Panc1 (cell line): ENCODE measurements around the gene GLI3. TPM values are rescaled to one million over a fixed set of nuclear protein-coding genes. Genes with fewer than 3 reads are reported as not detected.

Source experiments
- ATAC-seq: fragments of 200-7000 bp; cut with Tn5 transposase; 2 replicates; pipeline ENCODE4 v1.9.1; 2020; ENCODE audit warnings: mild to moderate bottlenecking, moderate library complexity
- BruUV-seq: library from RNA; stranded (reverse); fragments of 400-500 nt; replicated peaks from 2 replicates; lab custom pipeline; 2021; lab: Mats Ljungman, UMichigan
- CTCF ChIA-PET: fragments of 300-600 bp; sonication (Branson Sonifier 250); formaldehyde crosslinking; loops from one replicate; lab custom pipeline; 2022; ENCODE audit warnings: antibody characterized with exemption; lab: Charles Lee
- POLR2A ChIA-PET: fragments of 300-600 bp; sonication (Branson Sonifier 250); formaldehyde crosslinking; loops from one replicate; lab custom pipeline; 2022; ENCODE audit warnings: antibody characterized with exemption; lab: Charles Lee
- DNase-seq: peaks from one replicate; pipeline ENCODE4 v3.0.0-alpha.2; 2010; ENCODE audit warnings: low read depth, low spot score
- H3K27ac ChIP-seq: 2 replicates; pipeline ENCODE4 v1.5.1; 2011; ENCODE audit warnings: mild to moderate bottlenecking, low read length, inconsistent platforms
- H3K27me3 ChIP-seq: fragments of 200-500 bp; sonication (Bioruptor generic); 2 replicates; pipeline ENCODE4 v1.6.0; 2014; ENCODE audit warnings: low read length, inconsistent platforms; ENCODE audit not compliant: control insufficient read depth, insufficient read depth
- H3K36me3 ChIP-seq: fragments of 200-500 bp; sonication (Bioruptor generic); 2 replicates; pipeline ENCODE4 v1.5.1; 2014; ENCODE audit warnings: inconsistent platforms, mild to moderate bottlenecking, low read length, moderate library complexity; ENCODE audit not compliant: control insufficient read depth, insufficient read depth
- H3K4me1 ChIP-seq: 2 replicates; pipeline ENCODE4 v1.5.1; 2011; ENCODE audit warnings: inconsistent platforms, mild to moderate bottlenecking, low read length, moderate library complexity; ENCODE audit not compliant: control insufficient read depth, insufficient read depth
- H3K4me3 ChIP-seq, 2 experiments: 2 replicates each; pipeline ENCODE4 v1.5.1; 2011 to 2012; ENCODE audit warnings: low read depth in 2 of 2, low read length in 2 of 2, mild to moderate bottlenecking in 2 of 2, inconsistent platforms in 1 of 2, moderate library complexity in 1 of 2
- H3K9me3 ChIP-seq: fragments of 200-500 bp; sonication (Bioruptor generic); 2 replicates; pipeline ENCODE4 v1.5.1; 2014; ENCODE audit warnings: low read depth, mild to moderate bottlenecking, inconsistent platforms, low read length, moderate library complexity; ENCODE audit not compliant: control insufficient read depth, insufficient read depth
- CTCF ChIP-seq: fragments of 450-650 bp; IDR thresholded peaks from 2 replicates; pipeline ENCODE4 v1.5.1; 2017; ENCODE audit warnings: mild to moderate bottlenecking
- POLR2AphosphoS5 ChIP-seq: IDR thresholded peaks from 2 replicates; pipeline ENCODE4 v1.6.1; 2012; ENCODE audit warnings: mild to moderate bottlenecking, low read depth, low read length, moderate library complexity
- REST ChIP-seq, 2 experiments: IDR thresholded peaks; 2 replicates each; pipeline ENCODE4 v1.6.1; 2011 to 2012; ENCODE audit warnings: low read depth in 2 of 2, control low read depth in 1 of 2, low read length in 1 of 2, mild to moderate bottlenecking in 1 of 2, moderate library complexity in 1 of 2; ENCODE audit not compliant: insufficient read depth in 1 of 2
- SIN3A ChIP-seq: IDR thresholded peaks from 2 replicates; pipeline ENCODE4 v1.6.1; 2012; ENCODE audit warnings: low read depth, mild to moderate bottlenecking, low read length, moderate library complexity, borderline replicate concordance; ENCODE audit not compliant: insufficient read depth
- TCF7L2 ChIP-seq: IDR thresholded peaks from 2 replicates; pipeline ENCODE4 v1.6.1; 2011; ENCODE audit warnings: mild to moderate bottlenecking, low read depth, low read length, inconsistent platforms
- in situ Hi-C: cut with HindIII; loops from 2 replicates; pipeline ENCODE4 v1.10.0; 2016; ENCODE audit warnings: low sequenced_read_pairs, low pct_unique_long_range_greater_than_20kb
- intact Hi-C: fragments of 100-400 bp; cut with micrococcal nuclease; formaldehyde crosslinking; loops from one replicate; pipeline ENCODE4 v1.10.0; 2022; ENCODE audit not compliant: unreplicated experiment
- total RNA-seq: library from RNA; stranded (reverse); gene quantifications from one replicate; pipeline ENCODE4 v1.2.1, GENCODE V29; 2021; ENCODE audit not compliant: unreplicated experiment

Gene GLI3
- total RNA-seq, 1 experiment from 2014 or later = 3.7 TPM

GRCh38 chr7:41981046-41982040 is 255.7 kb downstream of the GLI3 start:
- CTCF ChIA-PET = no interaction called here
- Histone ChIP-seq H3K9me3 (no peaks in the 10 kb centered on the region), H3K4me3 (no peak overlapping the region), H3K27ac (no peak overlapping the region), H3K4me1 (0 out of 2 replicates have a peak, but pooled peaks cover 5% of the 10 kb centered on the region), H3K27me3 (no peaks in the 10 kb centered on the region), H3K36me3 (no peaks in the 10 kb centered on the region)
- ATAC-seq = no peak; the same call in 1 of the 2 replicates
- TF ChIP-seq CTCF (no peak), POLR2AphosphoS5 (no peak)
- no TSS peak for BruUV-seq
- DNase-seq = no peak
- intact Hi-C loops (no loop called here), in situ Hi-C loops (no loop called here)
- POLR2A ChIA-PET = no interaction called here

- Histone ChIP-seq H3K27ac (no peak overlapping the region), H3K36me3 (no peaks in the 10 kb centered on the region), H3K27me3 (no peaks in the 10 kb centered on the region), H3K4me1 (0 out of 2 replicates have a peak, but pooled peaks cover 4% of the 10 kb centered on the region), H3K9me3 (no peaks in the 10 kb centered on the region), H3K4me3 (no peak overlapping the region)
- in situ Hi-C loops (no loop called here), intact Hi-C loops (loop anchor here (5.0 to 10.0 kb wide), 3 partner anchors 207 to 865 kb away; no protein-coding TSS in a partner anchor)
- TF ChIP-seq REST (IDR thresholded peaks at IDR 0.05; ENCODE audit: insufficient read depth in 1 of 2, low read depth in 2 of 2, low read length in 1 of 2) = no peak
- no peak for TF ChIP-seq SIN3A
- TF ChIP-seq TCF7L2 = no peak
- TF ChIP-seq CTCF = peak; percentile 89
- POLR2A ChIA-PET = no interaction called here
- CTCF ChIA-PET = interaction anchor here (0.5 to 1.1 kb wide), 3 partner anchors 173 to 863 kb away, joined by 3 to 4 read pairs (median 3); no protein-coding TSS in a partner anchor
- BruUV-seq = no TSS peak
- DNase-seq (no peak), ATAC-seq (peak; percentile 71; the same call in 1 of the 2 replicates)
Measured at GRCh38 chr7:41979834-41980307, 257.1 kb downstream of the GLI3 start.
